Kidney (tissue), 14 donors: ENCODE data around the gene MYH11. TPM values are rescaled to one million over a fixed set of nuclear protein-coding genes. Genes with fewer than 3 reads are reported as not detected.

Source experiments
- DNase-seq, 5 donors: peaks; one replicate each; pipeline ENCODE4 v3.0.0-alpha.2; 2013 to 2020
- FAIRE-seq: peaks from 2 replicates; lab custom pipeline; 2012; peaks lifted over from hg19 to GRCh38; lab: Jason Lieb, UNC
- H3K27ac ChIP-seq, 2 donors: one replicate each; pipeline ENCODE4 v1.7.0; 2013; ENCODE audit warnings: low read depth in 2 of 2, low read length in 2 of 2, inconsistent platforms in 1 of 2
- H3K27me3 ChIP-seq: one replicate; pipeline ENCODE4 v1.7.1; 2013; ENCODE audit warnings: low read length, inconsistent platforms; ENCODE audit not compliant: control insufficient read depth, insufficient read depth
- H3K36me3 ChIP-seq, 3 donors: one replicate each; pipeline versions ENCODE4 v1.7.0 to v1.7.1; 2013; ENCODE audit warnings: low read length in 3 of 3, control low read depth in 1 of 3, inconsistent platforms in 1 of 3; ENCODE audit not compliant: insufficient read depth in 3 of 3, control insufficient read depth in 2 of 3
- H3K4me1 ChIP-seq, 3 donors: one replicate each; pipeline versions ENCODE4 v1.7.0 to v1.7.1; 2013; ENCODE audit warnings: low read length in 3 of 3, inconsistent platforms in 1 of 3, low read depth in 1 of 3; ENCODE audit not compliant: control insufficient read depth in 2 of 3, insufficient read depth in 2 of 3
- H3K4me3 ChIP-seq, 3 donors: one replicate each; pipeline versions ENCODE4 v1.7.0 to v1.8.1; 2013; ENCODE audit warnings: low read length in 3 of 3, control low read depth in 1 of 3, inconsistent platforms in 1 of 3
- H3K9ac ChIP-seq, 3 donors: one replicate each; pipeline versions ENCODE4 v1.7.0 to v1.7.1; 2013; ENCODE audit warnings: low read length in 3 of 3, control low read depth in 1 of 3, inconsistent platforms in 1 of 3
- H3K9me3 ChIP-seq, 3 donors: one replicate each; pipeline versions ENCODE4 v1.7.0 to v1.7.1; 2013; ENCODE audit warnings: low read length in 3 of 3, control low read depth in 1 of 3, inconsistent platforms in 1 of 3; ENCODE audit not compliant: control insufficient read depth in 2 of 3, insufficient read depth in 1 of 3
- CTCF ChIP-seq: IDR thresholded peaks from 3 replicates; pipeline ENCODE4 v1.5.1; 2012; ENCODE audit warnings: mild to moderate bottlenecking, moderate library complexity, borderline replicate concordance; ENCODE audit not compliant: insufficient read depth; ENCODE audit errors: extremely low read depth
- intact Hi-C: fragments of 100-400 bp; cut with DNase I; formaldehyde crosslinking; loops from one replicate; pipeline ENCODE4 v1.11.1; 2022
- polyA plus RNA-seq: library from polyadenylated mRNA; stranded (reverse); fragments of 350-450 nt; fragmentation: Illumina TruSeq; extraction: RNeasy Lipid Tissue Mini Kit (QIAGEN cat#74804); gene quantifications from one replicate; pipeline ENCODE4 v1.2.3, GENCODE V29; 2014; ENCODE audit warnings: low read depth, low replicate concordance; ENCODE audit not compliant: insufficient read depth
- total RNA-seq: library from RNA; stranded (reverse); fragmentation: NEBNext Ultra II Directional; extraction: Animal tissue kit (Norgen Biotek cat#: 25700); gene quantifications from one replicate; pipeline ENCODE4 v1.2.1, GENCODE V29; 2021
- donor health status: control.
- donor health status: control.
- donor health status: control.
- donor health status: control.
- donor health status: control.
- donor health status: DM: yes; HTN: yes; CAD: no.
- donor health status: Normal renal cell carcinoma (clear cell type).

Gene MYH11
- total and polyA plus RNA-seq, 2 donors from 2014 or later, result 40.2 to 175 TPM

GRCh38 chr16:15766918-15767317 lies 89.9 kb downstream of the MYH11 start:
- H3K36me3 ChIP-seq, result no peaks in the 10 kb centered on the region
- intact Hi-C loops, result loop anchor here (10.0 kb wide), 1 partner anchor 358 kb away; no protein-coding TSS in a partner anchor
- no peak for TF ChIP-seq CTCF
- H3K4me3 ChIP-seq, result no peak overlapping the region
- H3K27ac ChIP-seq, result no peak overlapping the region
- H3K4me1 ChIP-seq, result no peaks in the 10 kb centered on the region
- no peaks in the 10 kb centered on the region for H3K27me3 ChIP-seq
- H3K9me3 ChIP-seq, result no peaks in the 10 kb centered on the region
- no peak overlapping the region for H3K9ac ChIP-seq
- no peak for FAIRE-seq
- no peak for DNase-seq

- FAIRE-seq, result no peak
- Histone ChIP-seq H3K9me3 (no peaks in the 10 kb centered on the region), H3K36me3 (no peaks in the 10 kb centered on the region), H3K4me3 (no peak overlapping the region), H3K27me3 (no peaks in the 10 kb centered on the region), H3K9ac (no peak overlapping the region), H3K4me1 (no peaks in the 10 kb centered on the region), H3K27ac (no peak overlapping the region)
- intact Hi-C loops, result loop anchor here (10.0 kb wide), 1 partner anchor 359 kb away; no protein-coding TSS in a partner anchor
- peak; percentile 53 for TF ChIP-seq CTCF
- peak; percentile 32 to 78 (median 53) for DNase-seq
Observed at GRCh38 chr16:15765880-15766279, 90.9 kb downstream of the MYH11 start.

- H3K4me1 ChIP-seq, result no peaks in the 10 kb centered on the region
- intact Hi-C loops, result loop anchor here (10.0 kb wide), 1 partner anchor 360 kb away; no protein-coding TSS in a partner anchor
- DNase-seq (no peak), FAIRE-seq (no peak)
- no peak overlapping the region for H3K27ac ChIP-seq
- H3K4me3 ChIP-seq, result no peak overlapping the region
- H3K9ac ChIP-seq, result no peak overlapping the region
- TF ChIP-seq CTCF, result no peak
- H3K27me3 ChIP-seq, result no peaks in the 10 kb centered on the region
- no peaks in the 10 kb centered on the region for H3K36me3 ChIP-seq
- no peaks in the 10 kb centered on the region for H3K9me3 ChIP-seq
Observed at GRCh38 chr16:15765116-15765515, 91.7 kb downstream of the MYH11 start.

- Histone ChIP-seq H3K4me1 (no peaks in the 10 kb centered on the region), H3K9ac (no peak overlapping the region), H3K27ac (no peak overlapping the region), H3K4me3 (no peak overlapping the region), H3K9me3 (no peaks in the 10 kb centered on the region), H3K27me3 (no peaks in the 10 kb centered on the region), H3K36me3 (no peaks in the 10 kb centered on the region)
- intact Hi-C loops, result loop anchor here (10.0 kb wide), 1 partner anchor 361 kb away; no protein-coding TSS in a partner anchor
- DNase-seq (peak in 1 of 5 donors; percentile 8), FAIRE-seq (no peak)
- no peak for TF ChIP-seq CTCF
Observed at GRCh38 chr16:15764112-15764511, 92.7 kb downstream of the MYH11 start.
